MM.1S (cell line): ENCODE results near the gene CLEC17A.

Experiments
- EZH2 ChIP-seq: fragments of 300-600 bp; sonication (generic); optimal IDR thresholded peaks from 2 replicates; pipeline ENCODE3; 2017; ENCODE audit warnings: low read depth, mild to moderate bottlenecking, antibody characterized with exemption, low read length, mixed read lengths
- TF ChIP-seq, protein P1 (sequence below): fragments of 300-600 bp; sonication (generic); IDR thresholded peaks from 2 replicates; pipeline ENCODE4 v1.5.1; 2016; ENCODE audit warnings: antibody characterized with exemption, low read length, mixed read lengths

GRCh38 chr19:14606627-14607026 lies 23.7 kb downstream of the CLEC17A start:
- TF ChIP-seq, protein P1, sequence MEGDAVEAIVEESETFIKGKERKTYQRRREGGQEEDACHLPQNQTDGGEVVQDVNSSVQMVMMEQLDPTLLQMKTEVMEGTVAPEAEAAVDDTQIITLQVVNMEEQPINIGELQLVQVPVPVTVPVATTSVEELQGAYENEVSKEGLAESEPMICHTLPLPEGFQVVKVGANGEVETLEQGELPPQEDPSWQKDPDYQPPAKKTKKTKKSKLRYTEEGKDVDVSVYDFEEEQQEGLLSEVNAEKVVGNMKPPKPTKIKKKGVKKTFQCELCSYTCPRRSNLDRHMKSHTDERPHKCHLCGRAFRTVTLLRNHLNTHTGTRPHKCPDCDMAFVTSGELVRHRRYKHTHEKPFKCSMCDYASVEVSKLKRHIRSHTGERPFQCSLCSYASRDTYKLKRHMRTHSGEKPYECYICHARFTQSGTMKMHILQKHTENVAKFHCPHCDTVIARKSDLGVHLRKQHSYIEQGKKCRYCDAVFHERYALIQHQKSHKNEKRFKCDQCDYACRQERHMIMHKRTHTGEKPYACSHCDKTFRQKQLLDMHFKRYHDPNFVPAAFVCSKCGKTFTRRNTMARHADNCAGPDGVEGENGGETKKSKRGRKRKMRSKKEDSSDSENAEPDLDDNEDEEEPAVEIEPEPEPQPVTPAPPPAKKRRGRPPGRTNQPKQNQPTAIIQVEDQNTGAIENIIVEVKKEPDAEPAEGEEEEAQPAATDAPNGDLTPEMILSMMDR = no peak
- no peak for TF ChIP-seq EZH2
